Liver (tissue), 9 donors: Measurements from ENCODE around the gene CTSE. TPM values are rescaled to one million over a fixed set of nuclear protein-coding genes. Genes with fewer than 3 reads are reported as not detected.

ENCODE experiments used
- DNase-seq: peaks from one replicate; pipeline ENCODE4 v3.0.0-alpha.2; 2017; ENCODE audit warnings: low spot score
- H3K27ac ChIP-seq, 2 donors: one replicate each; pipeline ENCODE4 v1.7.0; 2013; ENCODE audit warnings: inconsistent platforms in 2 of 2, low read length in 2 of 2, control low read depth in 1 of 2, low read depth in 1 of 2, mild to moderate bottlenecking in 1 of 2
- H3K27me3 ChIP-seq, 4 donors: one replicate each; pipeline versions ENCODE4 v1.6.1 to v1.7.0; 2013; ENCODE audit warnings: low read length in 3 of 4, inconsistent platforms in 1 of 4, mild to moderate bottlenecking in 1 of 4, moderate library complexity in 1 of 4; ENCODE audit not compliant: control insufficient read depth in 4 of 4, insufficient read depth in 4 of 4
- H3K36me3 ChIP-seq, 4 donors: one replicate each; pipeline versions ENCODE4 v1.6.1 to v1.7.0; 2013; ENCODE audit warnings: low read length in 3 of 4, mild to moderate bottlenecking in 3 of 4, low read depth in 1 of 4, moderate library complexity in 1 of 4; ENCODE audit not compliant: control insufficient read depth in 4 of 4, insufficient read depth in 3 of 4
- H3K4me1 ChIP-seq, 4 donors: one replicate each; pipeline versions ENCODE4 v1.6.1 to v1.7.0; 2013; ENCODE audit warnings: low read length in 3 of 4, mild to moderate bottlenecking in 3 of 4, moderate library complexity in 1 of 4; ENCODE audit not compliant: control insufficient read depth in 4 of 4, insufficient read depth in 4 of 4
- H3K4me3 ChIP-seq, 3 donors: one replicate each; pipeline versions ENCODE4 v1.6.1 to v1.7.0; 2013; ENCODE audit warnings: low read length in 3 of 3, control low read depth in 1 of 3, low read depth in 1 of 3, mild to moderate bottlenecking in 1 of 3
- H3K9ac ChIP-seq, 2 donors: one replicate each; pipeline ENCODE4 v1.7.0; 2013; ENCODE audit warnings: low read length in 2 of 2, mild to moderate bottlenecking in 2 of 2, moderate library complexity in 2 of 2, control low read depth in 1 of 2, low read depth in 1 of 2
- H3K9me3 ChIP-seq, 4 donors: one replicate each; pipeline versions ENCODE4 v1.6.1 to v1.7.0; 2013; ENCODE audit warnings: low read length in 3 of 4; ENCODE audit not compliant: control insufficient read depth in 4 of 4
- EGR1 ChIP-seq, 2 donors: IDR thresholded peaks; 2 replicates each; pipeline ENCODE4 v1.6.1; 2016 to 2018; ENCODE audit warnings: antibody characterized with exemption in 2 of 2, low read depth in 2 of 2
- FOXA1 ChIP-seq: IDR thresholded peaks from 2 replicates; pipeline ENCODE4 v1.6.1; 2016; ENCODE audit warnings: antibody characterized with exemption
- FOXA2 ChIP-seq: IDR thresholded peaks from 2 replicates; pipeline ENCODE4 v1.6.1; 2016; ENCODE audit warnings: antibody characterized with exemption
- GABPA ChIP-seq, 2 donors: IDR thresholded peaks in 1 of 2; conservative IDR thresholded peaks in 1 of 2; 2 replicates each; pipeline ENCODE4 v1.6.1; 2016; ENCODE audit warnings: antibody characterized with exemption in 2 of 2, mild to moderate bottlenecking in 1 of 2, moderate library complexity in 1 of 2
- HNF4A ChIP-seq, 2 donors: conservative IDR thresholded peaks; 2 replicates each; pipeline ENCODE4 v1.6.1; 2016; ENCODE audit warnings: antibody characterized with exemption in 2 of 2, mild to moderate bottlenecking in 2 of 2
- HNF4G ChIP-seq: IDR thresholded peaks from 2 replicates; pipeline ENCODE4 v1.6.1; 2016; ENCODE audit warnings: antibody characterized with exemption
- JUND ChIP-seq, 2 donors: IDR thresholded peaks; 2 replicates each; pipeline ENCODE4 v1.6.1; 2016; ENCODE audit warnings: antibody characterized with exemption in 2 of 2
- NR2F2 ChIP-seq: IDR thresholded peaks from 2 replicates; pipeline ENCODE4 v1.6.1; 2016; ENCODE audit warnings: antibody characterized with exemption
- YY1 ChIP-seq: IDR thresholded peaks from 2 replicates; pipeline ENCODE4 v1.6.1; 2016; ENCODE audit warnings: antibody characterized with exemption, mild to moderate bottlenecking
- WGBS: extraction: QIAGEN DNeasy Blood & Tissue Kit; methylation state at CpG from one replicate; pipeline ENCODE4 v1.1.7; 2013; 5-methylcytosine and 5-hydroxymethylcytosine counted together
- polyA plus RNA-seq, 2 donors: library from polyadenylated mRNA; stranded (reverse) in 1 of 2; unstranded in 1 of 2; fragments of 200-250 nt in 1 of 2; fragments of >200 nt in 1 of 2; fragmentation: Nextera tagmentation in 1 of 2; extraction: Ambion mirVana in 1 of 2; gene quantifications; one replicate each; pipeline versions ENCODE4 v1.2.1 to v1.2.3, GENCODE V29; 2013 to 2015
- total RNA-seq, 2 donors: library from RNA; depleted of rRNA; stranded (reverse); fragments of >200 nt; gene quantifications; one replicate each; pipeline ENCODE4 v1.2.3, GENCODE V29; 2014
- TF ChIP-seq, protein P1 (sequence below): IDR thresholded peaks from 2 replicates; pipeline ENCODE4 v1.6.1; 2016; ENCODE audit warnings: antibody characterized with exemption
- TF ChIP-seq, protein P2 (sequence below): fragments of 150-350 bp; IDR thresholded peaks from 2 replicates; pipeline ENCODE4 v1.5.1; 2017; ENCODE audit warnings: improper control_type of control experiment, low read depth, low read length; ENCODE audit not compliant: missing input control
- TF ChIP-seq, protein P3 (sequence below): IDR thresholded peaks from 2 replicates; pipeline ENCODE4 v1.6.1; 2016; ENCODE audit warnings: antibody characterized with exemption, mild to moderate bottlenecking
- TF ChIP-seq, protein P4 (sequence below): IDR thresholded peaks from 2 replicates; pipeline ENCODE4 v1.6.1; 2016; ENCODE audit warnings: antibody characterized with exemption
- donor health status: healthy.
- donor health status: healthy.
- donor health status: healthy.
- donor health status: healthy.
- donor health status: healthy.

Gene CTSE
- total and polyA plus RNA-seq, 4 donors: under 0.01 to 32.8 (median 0.06) TPM

DNA sequence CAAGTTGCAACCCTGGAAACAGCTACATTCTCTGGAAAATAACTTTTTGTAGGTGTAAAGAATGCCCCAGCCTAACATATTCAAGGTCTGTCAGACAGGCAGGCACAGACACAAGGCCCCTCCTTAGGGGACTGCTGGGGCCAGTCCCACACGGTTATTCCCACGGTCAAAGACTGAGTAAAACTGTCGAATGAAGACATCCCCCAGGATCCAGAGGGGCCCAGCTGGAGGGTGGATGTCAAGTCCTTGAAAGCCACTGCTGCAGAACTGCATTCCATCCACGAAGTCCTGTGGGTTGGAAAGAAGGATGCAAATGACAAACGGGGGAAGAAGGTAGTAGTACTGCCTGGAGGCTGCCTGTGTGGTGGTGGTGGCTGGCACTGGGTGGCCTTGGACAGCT lies 13.6 kb downstream of the CTSE start:
- no peak for DNase-seq
- H3K9ac ChIP-seq: no peak overlapping the region
- 82% methylated on average over 5 of the region's 5 CpGs for WGBS
- no peak overlapping the region for H3K27ac ChIP-seq
- H3K9me3 ChIP-seq: no peaks in the 10 kb centered on the region
- no peak for TF ChIP-seq EGR1 (IDR thresholded peaks at IDR 0.05; ENCODE audit: low read depth in 2 of 2)
- no peak for TF ChIP-seq HNF4G
- TF ChIP-seq, protein P1, sequence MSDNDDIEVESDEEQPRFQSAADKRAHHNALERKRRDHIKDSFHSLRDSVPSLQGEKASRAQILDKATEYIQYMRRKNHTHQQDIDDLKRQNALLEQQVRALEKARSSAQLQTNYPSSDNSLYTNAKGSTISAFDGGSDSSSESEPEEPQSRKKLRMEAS: no peak
- TF ChIP-seq FOXA2: no peak
- TF ChIP-seq YY1: no peak
- TF ChIP-seq, protein P2, sequence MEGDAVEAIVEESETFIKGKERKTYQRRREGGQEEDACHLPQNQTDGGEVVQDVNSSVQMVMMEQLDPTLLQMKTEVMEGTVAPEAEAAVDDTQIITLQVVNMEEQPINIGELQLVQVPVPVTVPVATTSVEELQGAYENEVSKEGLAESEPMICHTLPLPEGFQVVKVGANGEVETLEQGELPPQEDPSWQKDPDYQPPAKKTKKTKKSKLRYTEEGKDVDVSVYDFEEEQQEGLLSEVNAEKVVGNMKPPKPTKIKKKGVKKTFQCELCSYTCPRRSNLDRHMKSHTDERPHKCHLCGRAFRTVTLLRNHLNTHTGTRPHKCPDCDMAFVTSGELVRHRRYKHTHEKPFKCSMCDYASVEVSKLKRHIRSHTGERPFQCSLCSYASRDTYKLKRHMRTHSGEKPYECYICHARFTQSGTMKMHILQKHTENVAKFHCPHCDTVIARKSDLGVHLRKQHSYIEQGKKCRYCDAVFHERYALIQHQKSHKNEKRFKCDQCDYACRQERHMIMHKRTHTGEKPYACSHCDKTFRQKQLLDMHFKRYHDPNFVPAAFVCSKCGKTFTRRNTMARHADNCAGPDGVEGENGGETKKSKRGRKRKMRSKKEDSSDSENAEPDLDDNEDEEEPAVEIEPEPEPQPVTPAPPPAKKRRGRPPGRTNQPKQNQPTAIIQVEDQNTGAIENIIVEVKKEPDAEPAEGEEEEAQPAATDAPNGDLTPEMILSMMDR: no peak
- TF ChIP-seq, protein P3, sequence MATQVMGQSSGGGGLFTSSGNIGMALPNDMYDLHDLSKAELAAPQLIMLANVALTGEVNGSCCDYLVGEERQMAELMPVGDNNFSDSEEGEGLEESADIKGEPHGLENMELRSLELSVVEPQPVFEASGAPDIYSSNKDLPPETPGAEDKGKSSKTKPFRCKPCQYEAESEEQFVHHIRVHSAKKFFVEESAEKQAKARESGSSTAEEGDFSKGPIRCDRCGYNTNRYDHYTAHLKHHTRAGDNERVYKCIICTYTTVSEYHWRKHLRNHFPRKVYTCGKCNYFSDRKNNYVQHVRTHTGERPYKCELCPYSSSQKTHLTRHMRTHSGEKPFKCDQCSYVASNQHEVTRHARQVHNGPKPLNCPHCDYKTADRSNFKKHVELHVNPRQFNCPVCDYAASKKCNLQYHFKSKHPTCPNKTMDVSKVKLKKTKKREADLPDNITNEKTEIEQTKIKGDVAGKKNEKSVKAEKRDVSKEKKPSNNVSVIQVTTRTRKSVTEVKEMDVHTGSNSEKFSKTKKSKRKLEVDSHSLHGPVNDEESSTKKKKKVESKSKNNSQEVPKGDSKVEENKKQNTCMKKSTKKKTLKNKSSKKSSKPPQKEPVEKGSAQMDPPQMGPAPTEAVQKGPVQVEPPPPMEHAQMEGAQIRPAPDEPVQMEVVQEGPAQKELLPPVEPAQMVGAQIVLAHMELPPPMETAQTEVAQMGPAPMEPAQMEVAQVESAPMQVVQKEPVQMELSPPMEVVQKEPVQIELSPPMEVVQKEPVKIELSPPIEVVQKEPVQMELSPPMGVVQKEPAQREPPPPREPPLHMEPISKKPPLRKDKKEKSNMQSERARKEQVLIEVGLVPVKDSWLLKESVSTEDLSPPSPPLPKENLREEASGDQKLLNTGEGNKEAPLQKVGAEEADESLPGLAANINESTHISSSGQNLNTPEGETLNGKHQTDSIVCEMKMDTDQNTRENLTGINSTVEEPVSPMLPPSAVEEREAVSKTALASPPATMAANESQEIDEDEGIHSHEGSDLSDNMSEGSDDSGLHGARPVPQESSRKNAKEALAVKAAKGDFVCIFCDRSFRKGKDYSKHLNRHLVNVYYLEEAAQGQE: no peak
- no peak overlapping the region for H3K4me3 ChIP-seq
- no peaks in the 10 kb centered on the region for H3K4me1 ChIP-seq
- no peaks in the 10 kb centered on the region for H3K27me3 ChIP-seq
- H3K36me3 ChIP-seq: no peaks in the 10 kb centered on the region

DNA sequence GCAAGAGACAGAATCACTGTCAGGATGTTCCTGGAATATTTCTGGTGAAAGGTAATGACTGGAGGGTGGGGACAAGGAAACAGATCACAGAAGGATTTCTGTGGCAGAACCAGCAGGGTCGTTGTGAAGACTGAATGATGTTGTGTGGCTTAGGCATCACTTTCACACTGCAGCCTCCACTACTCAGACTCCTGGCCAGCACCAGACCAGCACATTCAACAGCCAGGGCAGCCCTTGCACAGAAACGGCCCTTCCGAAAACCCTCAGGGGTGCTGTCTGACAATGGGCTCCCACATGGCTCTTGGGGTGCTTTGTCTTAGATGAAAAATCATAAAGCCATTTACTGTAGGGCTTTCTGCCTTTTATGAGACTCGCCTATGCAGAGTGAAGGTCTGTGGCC lies 16.7 kb downstream of the CTSE start:
- Histone ChIP-seq H3K9ac (no peak overlapping the region), H3K36me3 (no peaks in the 10 kb centered on the region), H3K4me3 (no peak overlapping the region), H3K27ac (no peak overlapping the region), H3K4me1 (peaks cover 0 to 9% (median 3%) of the 10 kb centered on the region in 4 donors), H3K27me3 (no peaks in the 10 kb centered on the region), H3K9me3 (no peaks in the 10 kb centered on the region)
- WGBS: 80% methylated on average over 4 of the region's 4 CpGs
- DNase-seq: peak; percentile 10
- TF ChIP-seq, protein P2: no peak
- TF ChIP-seq, protein P1: no peak
- TF ChIP-seq HNF4A (conservative IDR thresholded peaks at IDR 0.05): no peak
- TF ChIP-seq GABPA (IDR thresholded peaks at IDR 0.05 in 1 of 2, conservative IDR thresholded peaks at IDR 0.05 in 1 of 2): no peak
- TF ChIP-seq, protein P4, sequence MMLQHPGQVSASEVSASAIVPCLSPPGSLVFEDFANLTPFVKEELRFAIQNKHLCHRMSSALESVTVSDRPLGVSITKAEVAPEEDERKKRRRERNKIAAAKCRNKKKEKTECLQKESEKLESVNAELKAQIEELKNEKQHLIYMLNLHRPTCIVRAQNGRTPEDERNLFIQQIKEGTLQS: no peak
- TF ChIP-seq, protein P3: no peak
- TF ChIP-seq FOXA1: no peak
- no peak for TF ChIP-seq JUND (IDR thresholded peaks at IDR 0.05)
- TF ChIP-seq NR2F2: no peak
- no peak for TF ChIP-seq FOXA2
- no peak for TF ChIP-seq YY1
- no peak for TF ChIP-seq EGR1 (IDR thresholded peaks at IDR 0.05; ENCODE audit: low read depth in 2 of 2)
